ENCODE data around the gene DHDH.
A peak's percentile ranks its signal among the peaks of the same experiment; 100 is the strongest.

Gene DHDH

GRCh38 chr19:48962849-48963165 is 29.3 kb downstream of the DHDH start:
- Mint-ChIP-seq H3K4me3 (peak overlapping the region; percentile 54), H3K36me3 (ENCODE audit: low read depth) (peaks cover 42% of the 10 kb centered on the region), H3K27ac (peak overlapping the region; percentile 98), H3K9me3 (no peaks in the 10 kb centered on the region), H3K4me1 (peaks cover 63% of the 10 kb centered on the region), H3K27me3 (ENCODE audit: low read depth, poor library complexity) (peaks cover 7% of the 10 kb centered on the region)
- DNase-seq = no peak
- TF ChIP-seq, protein P1, sequence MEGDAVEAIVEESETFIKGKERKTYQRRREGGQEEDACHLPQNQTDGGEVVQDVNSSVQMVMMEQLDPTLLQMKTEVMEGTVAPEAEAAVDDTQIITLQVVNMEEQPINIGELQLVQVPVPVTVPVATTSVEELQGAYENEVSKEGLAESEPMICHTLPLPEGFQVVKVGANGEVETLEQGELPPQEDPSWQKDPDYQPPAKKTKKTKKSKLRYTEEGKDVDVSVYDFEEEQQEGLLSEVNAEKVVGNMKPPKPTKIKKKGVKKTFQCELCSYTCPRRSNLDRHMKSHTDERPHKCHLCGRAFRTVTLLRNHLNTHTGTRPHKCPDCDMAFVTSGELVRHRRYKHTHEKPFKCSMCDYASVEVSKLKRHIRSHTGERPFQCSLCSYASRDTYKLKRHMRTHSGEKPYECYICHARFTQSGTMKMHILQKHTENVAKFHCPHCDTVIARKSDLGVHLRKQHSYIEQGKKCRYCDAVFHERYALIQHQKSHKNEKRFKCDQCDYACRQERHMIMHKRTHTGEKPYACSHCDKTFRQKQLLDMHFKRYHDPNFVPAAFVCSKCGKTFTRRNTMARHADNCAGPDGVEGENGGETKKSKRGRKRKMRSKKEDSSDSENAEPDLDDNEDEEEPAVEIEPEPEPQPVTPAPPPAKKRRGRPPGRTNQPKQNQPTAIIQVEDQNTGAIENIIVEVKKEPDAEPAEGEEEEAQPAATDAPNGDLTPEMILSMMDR (IDR thresholded peaks at IDR 0.05) = no peak

DNA sequence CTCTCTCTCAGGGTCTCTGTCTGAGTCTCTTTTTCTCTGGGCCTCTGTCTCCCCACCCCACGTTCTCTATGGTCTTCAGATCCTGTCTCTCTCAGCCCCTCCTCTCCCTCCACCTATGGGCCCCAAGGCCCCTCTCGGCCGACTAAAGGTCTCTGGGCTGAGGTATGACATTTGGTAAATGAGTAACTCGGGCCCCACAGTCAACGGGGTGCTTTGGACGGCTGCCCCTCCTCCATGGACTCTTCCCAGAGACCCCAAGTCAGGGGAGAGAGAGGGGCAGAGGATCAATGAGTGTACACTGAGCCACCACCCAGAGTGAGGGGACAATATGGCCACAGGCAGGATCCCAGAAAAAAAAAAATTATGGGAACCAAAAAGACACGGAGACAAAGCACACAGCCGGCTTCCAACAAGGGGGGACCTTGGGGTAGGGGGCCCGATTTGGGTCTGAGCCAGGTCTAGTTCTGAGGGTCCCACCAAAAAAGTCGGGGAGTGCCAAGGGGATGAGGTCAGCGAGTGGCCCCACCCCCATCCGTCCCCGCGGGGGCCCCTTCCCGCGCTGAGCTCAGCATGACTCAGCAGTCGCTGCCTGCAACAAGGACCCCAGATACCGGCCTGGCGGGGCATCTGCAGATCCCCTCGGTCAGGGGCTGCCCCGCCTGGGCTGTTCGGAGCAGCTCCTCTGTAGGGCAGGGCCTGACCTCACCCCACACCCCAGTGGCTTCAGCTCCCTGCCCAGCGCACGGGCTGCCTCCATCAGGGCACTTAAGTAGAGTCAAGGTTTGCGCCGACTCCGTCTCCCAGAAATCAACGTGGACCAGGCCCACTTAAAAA is 30.1 kb downstream of the DHDH start:
- Mint-ChIP-seq H3K4me3 (peak overlapping the region; percentile 99), H3K36me3 (ENCODE audit: low read depth) (peaks cover 41% of the 10 kb centered on the region), H3K27ac (peak overlapping the region; percentile 94), H3K27me3 (ENCODE audit: low read depth, poor library complexity) (peaks cover 7% of the 10 kb centered on the region), H3K9me3 (no peaks in the 10 kb centered on the region), H3K4me1 (peaks cover 63% of the 10 kb centered on the region)
- TF ChIP-seq, protein P1 (IDR thresholded peaks at IDR 0.05) = no peak
- DNase-seq = peak; percentile 61

- Mint-ChIP-seq H3K4me1 (peaks cover 63% of the 10 kb centered on the region), H3K36me3 (ENCODE audit: low read depth) (peaks cover 39% of the 10 kb centered on the region), H3K4me3 (peak overlapping the region; percentile 99), H3K27ac (peak overlapping the region; percentile 94), H3K27me3 (ENCODE audit: low read depth, poor library complexity) (peaks cover 7% of the 10 kb centered on the region), H3K9me3 (no peaks in the 10 kb centered on the region)
- DNase-seq = no peak
- TF ChIP-seq, protein P1 (IDR thresholded peaks at IDR 0.05) = no peak
Observed at GRCh38 chr19:48964205-48965039, 30.9 kb downstream of the DHDH start.

DNA sequence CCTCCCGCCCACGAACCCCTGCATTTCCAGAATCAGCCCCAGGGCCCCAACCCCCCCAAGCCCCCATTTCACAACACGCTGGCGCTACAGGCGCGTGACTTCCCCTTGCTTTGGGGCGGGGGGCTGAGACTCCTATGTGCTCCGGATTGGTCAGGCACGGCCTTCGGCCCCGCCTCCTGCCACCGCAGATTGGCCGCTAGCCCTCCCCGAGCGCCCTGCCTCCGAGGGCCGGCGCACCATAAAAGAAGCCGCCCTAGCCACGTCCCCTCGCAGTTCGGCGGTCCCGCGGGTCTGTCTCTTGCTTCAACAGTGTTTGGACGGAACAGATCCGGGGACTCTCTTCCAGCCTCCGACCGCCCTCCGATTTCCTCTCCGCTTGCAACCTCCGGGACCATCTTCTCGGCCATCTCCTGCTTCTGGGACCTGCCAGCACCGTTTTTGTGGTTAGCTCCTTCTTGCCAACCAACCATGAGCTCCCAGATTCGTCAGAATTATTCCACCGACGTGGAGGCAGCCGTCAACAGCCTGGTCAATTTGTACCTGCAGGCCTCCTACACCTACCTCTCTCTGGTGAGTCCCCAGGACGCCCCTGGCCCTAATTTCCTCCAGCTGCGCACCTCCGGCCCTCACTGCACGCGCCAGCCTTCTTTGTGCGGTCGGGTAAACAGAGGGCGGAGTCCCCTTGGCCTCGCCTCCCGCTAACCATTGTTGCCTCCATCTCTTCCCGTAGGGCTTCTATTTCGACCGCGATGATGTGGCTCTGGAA is 31.7 kb downstream of the DHDH start, which contains the start of gene FTL:
Gene FTL, plus strand, starts transcription at position 270 of the 766 bp plus-strand sequence. Its CDS starts 199 bp downstream, at position 469.
- H3K27me3 Mint-ChIP-seq (ENCODE audit: low read depth, poor library complexity) = peaks cover 7% of the 10 kb centered on the region
- no peaks in the 10 kb centered on the region for H3K9me3 Mint-ChIP-seq
- H3K36me3 Mint-ChIP-seq (ENCODE audit: low read depth) = peaks cover 46% of the 10 kb centered on the region

GRCh38 chr19:48965806-48966540 is 32.5 kb downstream of the DHDH start:
- Mint-ChIP-seq H3K9me3 (no peaks in the 10 kb centered on the region), H3K27ac (peak overlapping the region; percentile 94), H3K4me3 (peak overlapping the region; percentile 99), H3K27me3 (ENCODE audit: low read depth, poor library complexity) (peaks cover 7% of the 10 kb centered on the region), H3K4me1 (peaks cover 75% of the 10 kb centered on the region), H3K36me3 (ENCODE audit: low read depth) (peaks cover 51% of the 10 kb centered on the region)
- peak; percentile 86 for DNase-seq
- TF ChIP-seq, protein P1 (IDR thresholded peaks at IDR 0.05) = no peak

More for the DNA sequence above, 31.7 kb downstream of the DHDH start, which contains the start of gene FTL:
- peak; percentile 94 for DNase-seq
- peak within 1 kb of the TSS; percentile 94 for H3K27ac Mint-ChIP-seq
- H3K4me1 Mint-ChIP-seq = peaks cover 70% of the 10 kb centered on the region
- TF ChIP-seq, protein P1 (IDR thresholded peaks at IDR 0.05) = no peak
- peak within 1 kb of the TSS; percentile 99 for H3K4me3 Mint-ChIP-seq
